PC-9 (cell line): Measurements from ENCODE around the gene COX6B1. TPM values are rescaled to one million over a fixed set of nuclear protein-coding genes. Genes with fewer than 3 reads are reported as not detected.

ENCODE experiments used
- BruUV-seq: library from RNA; stranded (reverse); fragments of 400-500 nt; replicated peaks from 2 replicates; lab custom pipeline; 2021; lab: Mats Ljungman, UMichigan
- CTCF ChIA-PET: fragments of 300-600 bp; sonication (Branson Sonifier 250); formaldehyde crosslinking; loops from one replicate; lab custom pipeline; 2022; ENCODE audit warnings: antibody characterized with exemption; lab: Charles Lee
- POLR2A ChIA-PET: fragments of 300-600 bp; sonication (Branson Sonifier 250); formaldehyde crosslinking; loops from one replicate; lab custom pipeline; 2022; ENCODE audit warnings: antibody characterized with exemption; ENCODE audit not compliant: unreplicated experiment; lab: Charles Lee
- DNase-seq, 2 experiments: peaks; one replicate each; pipeline versions ENCODE4 v3.0.0 to v3.0.0-alpha.2; 2015 to 2022; ENCODE audit warnings: mixed read lengths in 1 of 2
- H2AFZ ChIP-seq: fragments of 200-600 bp; sonication (generic); 2 replicates; pipeline ENCODE4 v1.8.1; 2017; ENCODE audit warnings: antibody characterized with exemption
- H3F3A ChIP-seq: fragments of 200-600 bp; sonication (generic); 2 replicates; pipeline ENCODE4 v1.8.1; 2017; ENCODE audit warnings: antibody characterized with exemption, mild to moderate bottlenecking, low read depth; ENCODE audit not compliant: insufficient read depth
- H3K27ac ChIP-seq: fragments of 200-600 bp; sonication (generic); 2 replicates; pipeline ENCODE4 v1.6.1; 2016; ENCODE audit warnings: mixed run types
- H3K27me3 ChIP-seq: fragments of 200-600 bp; sonication (generic); 2 replicates; pipeline ENCODE4 v1.6.1; 2016; ENCODE audit warnings: low read depth, mixed run types; ENCODE audit not compliant: insufficient read depth
- H3K36me3 ChIP-seq: fragments of 200-600 bp; sonication (generic); 2 replicates; pipeline ENCODE4 v1.6.1; 2016; ENCODE audit warnings: low read depth, mixed run types
- H3K4me1 ChIP-seq: fragments of 200-600 bp; sonication (generic); replicated peaks from 2 replicates; pipeline ENCODE4 v1.6.1; 2016; ENCODE audit warnings: mixed run types; ENCODE audit not compliant: insufficient read depth
- H3K4me2 ChIP-seq: fragments of 200-600 bp; sonication (generic); 2 replicates; pipeline ENCODE4 v1.6.1; 2017; ENCODE audit warnings: mixed run types
- H3K4me3 ChIP-seq: fragments of 200-600 bp; sonication (generic); 2 replicates; pipeline ENCODE4 v1.6.1; 2016; ENCODE audit warnings: mixed run types
- H3K79me2 ChIP-seq: fragments of 200-600 bp; sonication (generic); 2 replicates; pipeline ENCODE4 v1.6.1; 2017; ENCODE audit warnings: low read depth, mixed run types
- H3K9me2 ChIP-seq: fragments of 200-600 bp; sonication (generic); 2 replicates; pipeline ENCODE4 v1.8.1; 2017; ENCODE audit warnings: mild to moderate bottlenecking; ENCODE audit not compliant: insufficient read depth
- H3K9me3 ChIP-seq: fragments of 200-600 bp; sonication (generic); 2 replicates; pipeline ENCODE4 v1.8.1; 2016; ENCODE audit warnings: low read depth; ENCODE audit not compliant: insufficient read depth
- H4K20me1 ChIP-seq: fragments of 200-600 bp; sonication (generic); 2 replicates; pipeline ENCODE4 v1.8.1; 2017; ENCODE audit not compliant: insufficient read depth
- CTCF ChIP-seq: fragments of 200-600 bp; sonication (generic); conservative IDR thresholded peaks from 2 replicates; pipeline ENCODE4 v1.6.1; 2017; ENCODE audit warnings: mixed run types, antibody characterized with exemption, mild to moderate bottlenecking, moderate library complexity
- EZH2 ChIP-seq: fragments of 200-600 bp; sonication (generic); IDR thresholded peaks from 2 replicates; pipeline ENCODE4 v1.8.0; 2017; ENCODE audit warnings: antibody characterized with exemption, low read depth
- intact Hi-C: fragments of 100-400 bp; cut with micrococcal nuclease; formaldehyde crosslinking; loops from one replicate; pipeline ENCODE4 v1.10.0; 2022; ENCODE audit not compliant: unreplicated experiment
- total RNA-seq: library from RNA; stranded (reverse); gene quantifications from 2 replicates; pipeline ENCODE4 v1.2.3, GENCODE V29; 2021

Gene COX6B1
- total RNA-seq, 1 experiment from 2014 or later = 489 TPM

DNA sequence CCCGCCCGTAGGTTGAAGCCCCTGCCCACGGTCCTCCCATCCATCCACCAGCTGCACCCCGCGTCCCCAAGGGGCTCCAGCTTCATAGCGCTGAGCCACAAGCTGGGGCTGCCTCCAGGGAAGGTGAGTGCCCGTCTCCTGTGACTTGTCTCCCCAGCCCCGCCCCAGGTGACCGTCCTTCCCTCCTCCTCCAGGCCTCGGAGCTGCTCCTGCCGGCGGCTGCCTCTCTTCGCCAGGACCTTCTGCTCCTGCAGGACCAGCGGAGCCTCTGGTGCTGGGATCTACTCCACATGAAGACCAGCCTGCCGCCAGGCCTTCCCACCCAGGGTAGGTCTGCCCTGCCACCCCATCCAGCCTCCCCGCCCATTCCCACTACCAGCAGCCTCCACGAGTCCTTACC is 28.1 kb upstream of the COX6B1 start:
- Histone ChIP-seq H3K27me3 (no peaks in the 10 kb centered on the region), H3K79me2 (no peaks in the 10 kb centered on the region), H3K9me2 (no peaks in the 10 kb centered on the region), H3K27ac (no peak overlapping the region), H3K9me3 (no peaks in the 10 kb centered on the region), H4K20me1 (no peaks in the 10 kb centered on the region), H3K4me1 (no peaks in the 10 kb centered on the region), H2AFZ (no peak overlapping the region), H3K36me3 (no peaks in the 10 kb centered on the region), H3K4me2 (no peak overlapping the region), H3K4me3 (no peak overlapping the region), H3F3A (no peaks in the 10 kb centered on the region)
- POLR2A ChIA-PET = no interaction called here
- no peak for DNase-seq
- BruUV-seq = no TSS peak
- CTCF ChIA-PET = no interaction called here
- no peak for TF ChIP-seq CTCF
- TF ChIP-seq EZH2 = no peak
- intact Hi-C loops = no loop called here

GRCh38 chr19:35621708-35622107 is 26.4 kb upstream of the COX6B1 start:
- no peaks in the 10 kb centered on the region for H3K36me3 ChIP-seq
- no peaks in the 10 kb centered on the region for H3K4me1 ChIP-seq

GRCh38 chr19:35622750-35623149 is 25.4 kb upstream of the COX6B1 start:
- H3K4me3 ChIP-seq = no peak overlapping the region
- H3K9me2 ChIP-seq = no peaks in the 10 kb centered on the region
- H3K4me1 ChIP-seq = no peaks in the 10 kb centered on the region
- peaks cover 2% of the 10 kb centered on the region for H3F3A ChIP-seq
- no peak for TF ChIP-seq CTCF
- no peak for TF ChIP-seq EZH2
- H3K36me3 ChIP-seq = no peaks in the 10 kb centered on the region
- no peaks in the 10 kb centered on the region for H3K79me2 ChIP-seq
- CTCF ChIA-PET = no interaction called here
- no peaks in the 10 kb centered on the region for H3K9me3 ChIP-seq
- no peaks in the 10 kb centered on the region for H4K20me1 ChIP-seq
- no peaks in the 10 kb centered on the region for H3K27me3 ChIP-seq
- H2AFZ ChIP-seq = no peak overlapping the region
- no peak for DNase-seq
- intact Hi-C loops = no loop called here
- POLR2A ChIA-PET = no interaction called here
- no TSS peak for BruUV-seq
- H3K4me2 ChIP-seq = no peak overlapping the region
- no peak overlapping the region for H3K27ac ChIP-seq

More at GRCh38 chr19:35621708-35622107, 26.4 kb upstream of the COX6B1 start:
- no peaks in the 10 kb centered on the region for H3K27me3 ChIP-seq
- ChIA-PET CTCF (no interaction called here), POLR2A (no interaction called here)
- no peak overlapping the region for H3K4me2 ChIP-seq
- intact Hi-C loops = no loop called here
- no TSS peak for BruUV-seq
- no peak for DNase-seq
- H2AFZ ChIP-seq = no peak overlapping the region
- H3K9me3 ChIP-seq = no peaks in the 10 kb centered on the region
- no peaks in the 10 kb centered on the region for H3F3A ChIP-seq
- H3K79me2 ChIP-seq = no peaks in the 10 kb centered on the region
- H3K9me2 ChIP-seq = no peaks in the 10 kb centered on the region
- TF ChIP-seq EZH2 (no peak), CTCF (no peak)
- H3K4me3 ChIP-seq = no peak overlapping the region
- no peak overlapping the region for H3K27ac ChIP-seq
- no peaks in the 10 kb centered on the region for H4K20me1 ChIP-seq
